PC-3 (cell line): ENCODE results near the gene METAP1.

Experiments
- EZH2 ChIP-seq: fragments of 300-600 bp; sonication (generic); IDR thresholded peaks from one replicate; pipeline ENCODE4 v1.6.1; 2017; ENCODE audit warnings: antibody characterized with exemption, mild to moderate bottlenecking, low read length; ENCODE audit not compliant: unreplicated experiment
- EZH2phosphoT487 ChIP-seq: fragments of 300-600 bp; sonication (generic); IDR thresholded peaks from 2 replicates; pipeline ENCODE4 v1.6.1; 2018; ENCODE audit warnings: mild to moderate bottlenecking, antibody characterized with exemption, low read length, borderline replicate concordance
- TF ChIP-seq, protein P1 (sequence below): fragments of 300-600 bp; sonication (generic); conservative IDR thresholded peaks from 2 replicates; pipeline ENCODE4 v1.5.1; 2017; ENCODE audit warnings: antibody characterized with exemption, low read depth, mild to moderate bottlenecking, low read length

DNA sequence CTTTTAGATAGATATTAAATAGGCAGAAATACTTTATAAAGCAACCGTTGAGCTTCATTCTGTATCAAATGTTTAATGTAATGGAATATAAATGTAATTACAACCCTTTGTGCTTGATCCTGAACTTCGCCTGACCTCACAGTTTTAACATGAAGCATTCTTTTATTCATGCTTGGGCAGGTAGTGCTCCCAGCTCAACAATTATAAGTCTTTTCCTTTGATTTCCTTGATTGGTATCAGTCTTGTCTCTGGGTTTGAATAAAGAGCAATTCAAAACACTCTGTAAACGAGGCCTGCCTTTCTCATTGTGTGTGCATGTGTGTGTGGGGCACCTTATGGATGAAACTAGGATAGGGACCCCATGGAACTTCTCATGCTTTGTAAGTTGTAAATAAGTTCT lies 6.8 kb downstream of the METAP1 start:
- TF ChIP-seq, protein P1, sequence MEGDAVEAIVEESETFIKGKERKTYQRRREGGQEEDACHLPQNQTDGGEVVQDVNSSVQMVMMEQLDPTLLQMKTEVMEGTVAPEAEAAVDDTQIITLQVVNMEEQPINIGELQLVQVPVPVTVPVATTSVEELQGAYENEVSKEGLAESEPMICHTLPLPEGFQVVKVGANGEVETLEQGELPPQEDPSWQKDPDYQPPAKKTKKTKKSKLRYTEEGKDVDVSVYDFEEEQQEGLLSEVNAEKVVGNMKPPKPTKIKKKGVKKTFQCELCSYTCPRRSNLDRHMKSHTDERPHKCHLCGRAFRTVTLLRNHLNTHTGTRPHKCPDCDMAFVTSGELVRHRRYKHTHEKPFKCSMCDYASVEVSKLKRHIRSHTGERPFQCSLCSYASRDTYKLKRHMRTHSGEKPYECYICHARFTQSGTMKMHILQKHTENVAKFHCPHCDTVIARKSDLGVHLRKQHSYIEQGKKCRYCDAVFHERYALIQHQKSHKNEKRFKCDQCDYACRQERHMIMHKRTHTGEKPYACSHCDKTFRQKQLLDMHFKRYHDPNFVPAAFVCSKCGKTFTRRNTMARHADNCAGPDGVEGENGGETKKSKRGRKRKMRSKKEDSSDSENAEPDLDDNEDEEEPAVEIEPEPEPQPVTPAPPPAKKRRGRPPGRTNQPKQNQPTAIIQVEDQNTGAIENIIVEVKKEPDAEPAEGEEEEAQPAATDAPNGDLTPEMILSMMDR, result no peak
- TF ChIP-seq EZH2phosphoT487 (no peak), EZH2 (no peak)
